GM20000 (cell line): Measurements from ENCODE around the gene SLC5A12.
"Not testable (repeated sequence)": the region's sequence is repeated elsewhere in the genome, so short reads cannot be mapped to it uniquely, and the experiment has no call there.

Experiments used
- DNase-seq: peaks from one replicate; pipeline ENCODE4 v3.0.0; 2012; ENCODE audit warnings: low spot score
- CTCF ChIP-seq: IDR thresholded peaks from 2 replicates; pipeline ENCODE4 v1.5.1; 2012; ENCODE audit warnings: mild to moderate bottlenecking, control low read depth; ENCODE audit errors: extremely low read depth, missing control alignments

The SLC5A12 gene

GRCh38 chr11:26662916-26663315 is 58.9 kb downstream of the SLC5A12 start:
- DNase-seq, result no peak
- no peak for TF ChIP-seq CTCF

DNA sequence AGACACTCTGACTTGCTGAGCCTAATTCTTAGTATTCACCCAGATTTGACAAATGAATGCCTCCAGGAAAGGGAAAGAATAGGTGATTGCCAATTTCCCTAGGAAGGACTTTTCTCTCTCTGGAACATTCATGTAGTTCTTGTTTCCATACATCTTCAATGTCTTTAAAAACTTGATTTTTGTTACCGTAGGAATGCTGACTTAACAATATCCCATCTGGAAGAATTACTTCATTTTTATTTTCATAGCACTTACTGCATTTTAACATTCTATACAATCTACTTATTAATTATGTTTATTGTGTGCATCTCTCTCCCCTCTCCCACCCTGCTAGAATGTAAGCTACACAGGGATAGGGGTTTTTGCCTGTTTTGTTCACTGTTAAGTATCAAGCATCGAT is 66.6 kb downstream of the SLC5A12 start:
- DNase-seq, result no peak
- TF ChIP-seq CTCF, result no peak

DNA sequence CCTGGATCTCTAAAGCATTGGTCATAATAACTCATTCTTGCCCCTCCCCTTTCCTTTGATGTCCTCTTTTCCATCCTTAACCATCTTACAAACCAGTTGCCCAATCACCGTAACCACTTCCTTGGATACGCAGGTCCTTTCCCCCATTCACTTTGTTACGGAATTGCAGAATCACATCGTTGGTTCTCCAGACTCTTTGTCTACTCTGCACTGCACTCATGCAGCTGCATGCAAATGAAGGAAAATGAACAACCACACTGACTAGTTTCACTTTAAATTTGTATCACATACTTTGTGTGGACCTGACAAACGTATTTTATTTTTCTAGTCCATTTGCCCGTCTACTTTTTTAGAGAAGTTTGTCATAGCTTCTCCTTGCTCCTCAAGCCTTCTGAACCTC is 69.9 kb downstream of the SLC5A12 start:
- no peak for DNase-seq
- no peak for TF ChIP-seq CTCF

- peak; percentile 33 for TF ChIP-seq CTCF
- peak; percentile 44 for DNase-seq
These were observed 72.0 kb downstream of the SLC5A12 start for GRCh38 chr11:26649884-26650283.

DNA sequence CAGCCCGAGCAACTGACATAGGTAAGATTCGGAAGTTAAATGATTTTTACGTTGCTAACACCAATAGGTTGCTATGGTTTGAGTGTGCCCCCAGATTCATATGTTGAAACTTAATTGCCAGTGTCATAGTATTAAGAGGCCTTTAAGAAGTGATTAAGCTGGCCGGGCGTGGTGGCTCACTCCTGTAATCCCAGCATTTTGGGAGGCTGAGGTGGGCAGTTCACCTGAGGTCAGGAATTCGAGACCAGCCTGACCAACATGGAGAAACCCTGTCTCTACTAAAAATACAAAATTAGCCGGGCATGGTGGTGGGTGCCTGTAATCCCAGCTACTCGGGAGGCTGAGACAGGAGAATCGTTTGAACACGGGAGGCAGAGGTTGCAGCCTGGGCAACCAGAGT is 78.5 kb downstream of the SLC5A12 start:
- not testable (repeated sequence) for DNase-seq

- TF ChIP-seq CTCF, result no peak
- peak; percentile 15 for DNase-seq
These were observed 89.1 kb downstream of the SLC5A12 start for GRCh38 chr11:26632691-26633159.

- DNase-seq, result no peak
- no peak for TF ChIP-seq CTCF
These were observed 95.5 kb downstream of the SLC5A12 start for GRCh38 chr11:26626346-26626745.

- DNase-seq, result peak; percentile 6
- no peak for TF ChIP-seq CTCF
These were observed 98.7 kb downstream of the SLC5A12 start for GRCh38 chr11:26623076-26623659.
